ENCODE results near the gene RBM34. TPM values are rescaled to one million over a fixed set of nuclear protein-coding genes. Genes with fewer than 3 reads are reported as not detected.

Gene RBM34
- total RNA-seq, 2 donors from 2014 or later, result 25.7 to 90.7 TPM

- H3K4me1 ChIP-seq (replicated peaks), result no peaks in the 10 kb centered on the region
- no peak for DNase-seq (ENCODE audit: low spot score)
- intact Hi-C loops (cut with DNase I), result no loop called here
- H3K36me3 ChIP-seq, result no peaks in the 10 kb centered on the region
- WGBS, result 97% methylated on average over 9 of the region's 9 CpGs
- H3K4me3 ChIP-seq, result no peak overlapping the region
- no peak overlapping the region for H3K27ac ChIP-seq
- H3K9me3 ChIP-seq, result no peaks in the 10 kb centered on the region
- no peaks in the 10 kb centered on the region for H3K27me3 ChIP-seq (replicated peaks; ENCODE audit: insufficient read depth)
- TF ChIP-seq CTCF (IDR thresholded peaks at IDR 0.05) (no peak), POLR2A (IDR thresholded peaks at IDR 0.05) (no peak), POLR2AphosphoS5 (IDR thresholded peaks at IDR 0.05) (no peak)
Observed at GRCh38 chr1:235124111-235124510, 36.9 kb downstream of the RBM34 start.

- Histone ChIP-seq H3K4me1 (replicated peaks) (no peaks in the 10 kb centered on the region), H3K4me3 (no peak overlapping the region), H3K36me3 (peaks cover 0 to 4% of the 10 kb centered on the region in 2 donors), H3K9me3 (no peaks in the 10 kb centered on the region), H3K27ac (no peak overlapping the region), H3K27me3 (replicated peaks; ENCODE audit: insufficient read depth) (no peaks in the 10 kb centered on the region)
- 58% methylated on average over 1 of the region's 1 CpG for WGBS
- DNase-seq (ENCODE audit: low spot score), result no peak
- intact Hi-C loops (cut with DNase I), result no loop called here
- TF ChIP-seq CTCF (IDR thresholded peaks at IDR 0.05), result no peak
- TF ChIP-seq POLR2AphosphoS5 (IDR thresholded peaks at IDR 0.05), result no peak
- no peak for TF ChIP-seq POLR2A (IDR thresholded peaks at IDR 0.05)
Observed at GRCh38 chr1:235122348-235122747, 38.7 kb downstream of the RBM34 start.

GRCh38 chr1:235113183-235113917 lies 47.7 kb downstream of the RBM34 start:
- H3K36me3 ChIP-seq, result peaks cover 0 to 13% of the 10 kb centered on the region in 2 donors
- H3K4me1 ChIP-seq (replicated peaks), result no peaks in the 10 kb centered on the region
- no peak for DNase-seq (ENCODE audit: low spot score)
- no peaks in the 10 kb centered on the region for H3K27me3 ChIP-seq (replicated peaks; ENCODE audit: insufficient read depth)
- intact Hi-C loops (cut with DNase I), result no loop called here
- TF ChIP-seq POLR2A (IDR thresholded peaks at IDR 0.05) (no peak), POLR2AphosphoS5 (IDR thresholded peaks at IDR 0.05) (no peak)
- no peak overlapping the region for H3K4me3 ChIP-seq
- no peak overlapping the region for H3K27ac ChIP-seq
- 97% methylated on average over 7 of the region's 7 CpGs for WGBS
- H3K9me3 ChIP-seq, result no peaks in the 10 kb centered on the region

GRCh38 chr1:235112297-235113182 lies 48.5 kb downstream of the RBM34 start:
- TF ChIP-seq POLR2A (IDR thresholded peaks at IDR 0.05) (no peak), CTCF (IDR thresholded peaks at IDR 0.05) (no peak), POLR2AphosphoS5 (IDR thresholded peaks at IDR 0.05) (no peak)
- no peak overlapping the region for H3K4me3 ChIP-seq

GRCh38 chr1:235111107-235111506 lies 49.9 kb downstream of the RBM34 start:
- intact Hi-C loops (cut with DNase I), result no loop called here
- no peak for DNase-seq (ENCODE audit: low spot score)
- Histone ChIP-seq H3K4me1 (replicated peaks) (no peaks in the 10 kb centered on the region), H3K36me3 (peaks cover 0 to 13% of the 10 kb centered on the region in 2 donors), H3K9me3 (no peaks in the 10 kb centered on the region), H3K4me3 (no peak overlapping the region), H3K27ac (no peak overlapping the region), H3K27me3 (replicated peaks; ENCODE audit: insufficient read depth) (no peaks in the 10 kb centered on the region)
- 92% methylated on average over 3 of the region's 3 CpGs for WGBS
- TF ChIP-seq POLR2A (IDR thresholded peaks at IDR 0.05) (no peak), POLR2AphosphoS5 (IDR thresholded peaks at IDR 0.05) (no peak), CTCF (IDR thresholded peaks at IDR 0.05) (no peak)

More at GRCh38 chr1:235112297-235113182, 48.5 kb downstream of the RBM34 start:
- intact Hi-C loops (cut with DNase I), result no loop called here
- no peaks in the 10 kb centered on the region for H3K9me3 ChIP-seq
- no peak overlapping the region for H3K27ac ChIP-seq
- H3K27me3 ChIP-seq (replicated peaks; ENCODE audit: insufficient read depth), result no peaks in the 10 kb centered on the region
- no peaks in the 10 kb centered on the region for H3K4me1 ChIP-seq (replicated peaks)
- peaks cover 0 to 13% of the 10 kb centered on the region in 2 donors for H3K36me3 ChIP-seq
- no peak for DNase-seq (ENCODE audit: low spot score)
- WGBS, result 89% methylated on average over 6 of the region's 6 CpGs
